ENCODE results near the gene EXOG. TPM values are rescaled to one million over a fixed set of nuclear protein-coding genes. Genes with fewer than 3 reads are reported as not detected.

The EXOG gene
- total RNA-seq, 6 experiments from 2014 or later = 13.9 to 18.8 (median 15.4) TPM

DNA sequence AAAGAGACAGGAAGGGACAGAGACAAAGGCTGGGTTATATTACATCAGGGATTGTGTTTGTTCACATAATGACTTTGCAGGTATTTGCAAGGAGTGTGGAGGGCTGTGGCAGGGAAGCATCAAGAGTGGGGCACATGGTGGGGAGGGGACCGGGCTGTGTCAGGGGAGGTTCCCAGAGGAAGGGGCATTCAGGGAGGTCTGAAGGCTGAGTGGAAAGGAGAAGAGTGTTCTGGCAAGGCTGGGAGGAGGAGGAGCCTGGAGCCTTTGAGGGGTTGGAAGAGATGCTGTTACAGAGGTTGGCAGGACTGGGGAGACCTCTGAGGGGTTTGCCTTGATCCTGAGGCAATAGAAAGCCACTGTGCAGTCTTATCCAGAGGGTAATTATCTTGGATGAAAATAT lies 49.4 kb downstream of the EXOG start:
- Mint-ChIP-seq H3K4me3 (no peak overlapping the region), H3K9me3 (no peaks in the 10 kb centered on the region), H3K36me3 (ENCODE audit: low read depth) (no peaks in the 10 kb centered on the region), H3K27ac (no peak overlapping the region), H3K4me1 (ENCODE audit: low read depth) (peaks cover 10% of the 10 kb centered on the region), H3K27me3 (ENCODE audit: insufficient read depth) (peaks cover 26% of the 10 kb centered on the region)
- no peak for TF ChIP-seq CTCF (IDR thresholded peaks at IDR 0.05)
- DNase-seq = no peak

- TF ChIP-seq CTCF (IDR thresholded peaks at IDR 0.05) = no peak
- peaks cover 30% of the 10 kb centered on the region for H3K27me3 Mint-ChIP-seq (ENCODE audit: insufficient read depth)
- H3K4me1 Mint-ChIP-seq (ENCODE audit: low read depth) = peaks cover 10% of the 10 kb centered on the region
- H3K9me3 Mint-ChIP-seq = no peaks in the 10 kb centered on the region
- no peak overlapping the region for H3K27ac Mint-ChIP-seq
- no peak for DNase-seq
- no peak overlapping the region for H3K4me3 Mint-ChIP-seq
- no peaks in the 10 kb centered on the region; the same call in 1 of the 2 replicates for H3K36me3 Mint-ChIP-seq (ENCODE audit: low read depth)
Measured at GRCh38 chr3:38545983-38546382, 49.8 kb downstream of the EXOG start.

DNA sequence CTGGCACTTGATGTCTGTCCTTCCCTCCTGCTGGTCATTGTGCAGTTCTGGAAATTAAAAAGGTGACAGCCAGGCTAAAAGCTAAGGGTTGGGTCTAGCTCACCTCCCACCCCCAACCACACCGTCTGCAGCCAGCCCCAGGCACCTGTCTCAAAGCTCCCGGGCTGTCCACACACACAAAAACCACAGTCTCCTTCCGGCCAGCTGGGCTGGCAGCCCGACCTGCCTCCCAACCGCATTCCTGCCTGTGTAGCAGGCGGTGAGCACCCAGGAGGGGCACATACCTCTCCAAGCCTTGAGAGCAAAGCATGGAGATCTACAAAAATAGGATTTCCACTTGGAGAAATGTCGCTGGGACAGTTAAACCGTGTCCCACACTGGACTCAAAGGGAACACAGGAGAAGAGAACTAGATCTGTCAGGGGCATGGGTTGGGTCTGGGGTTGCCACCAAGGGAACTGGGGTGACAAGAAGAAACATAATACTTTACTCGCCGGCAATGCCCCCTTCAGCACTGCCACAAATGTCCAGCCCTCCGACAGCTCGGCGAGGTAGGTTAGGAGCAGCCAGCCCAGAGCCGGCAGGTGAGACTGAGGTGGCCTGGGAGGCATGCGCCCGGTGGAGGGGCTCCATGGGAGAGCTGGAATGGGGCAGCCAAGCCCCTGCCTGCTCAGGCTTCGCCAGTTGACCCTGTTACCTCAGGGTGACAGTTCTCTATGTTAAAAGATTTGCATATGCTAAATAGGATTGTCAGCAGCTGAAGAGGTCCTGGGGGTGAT lies 52.2 kb downstream of the EXOG start:
- Mint-ChIP-seq H3K36me3 (ENCODE audit: low read depth) (no peaks in the 10 kb centered on the region; the same call in 1 of the 2 replicates), H3K4me3 (no peak overlapping the region), H3K27ac (no peak overlapping the region), H3K4me1 (ENCODE audit: low read depth) (no peaks in the 10 kb centered on the region), H3K9me3 (no peaks in the 10 kb centered on the region), H3K27me3 (ENCODE audit: insufficient read depth) (peaks cover 33% of the 10 kb centered on the region)
- TF ChIP-seq CTCF (IDR thresholded peaks at IDR 0.05) = no peak
- no peak for DNase-seq

- TF ChIP-seq CTCF (IDR thresholded peaks at IDR 0.05) = no peak
- no peaks in the 10 kb centered on the region for H3K9me3 Mint-ChIP-seq
Measured at GRCh38 chr3:38549082-38549481, 52.9 kb downstream of the EXOG start.

DNA sequence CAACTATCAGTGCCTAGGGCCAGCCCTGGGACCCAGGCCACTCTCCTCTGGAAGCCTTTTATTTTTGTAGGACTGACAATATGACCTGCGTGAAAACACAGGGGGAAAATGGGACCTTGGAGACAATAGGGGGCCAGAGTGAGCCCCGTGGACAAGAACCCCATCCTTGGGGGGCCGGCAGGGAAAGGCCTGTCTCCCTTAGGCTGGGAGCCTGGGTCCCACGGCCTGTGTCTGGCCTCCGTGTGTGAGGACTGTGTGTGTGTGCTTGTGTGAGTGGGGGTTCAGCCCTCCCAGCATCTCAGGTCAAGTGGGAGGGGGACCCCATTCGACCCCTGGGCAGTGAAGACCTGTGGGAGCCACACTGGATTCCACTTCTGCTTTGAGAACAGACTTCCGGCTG lies 53.3 kb downstream of the EXOG start:
- H3K27ac Mint-ChIP-seq = no peak overlapping the region
- no peak for TF ChIP-seq CTCF (IDR thresholded peaks at IDR 0.05)
- H3K9me3 Mint-ChIP-seq = no peaks in the 10 kb centered on the region
- no peak for DNase-seq
- H3K36me3 Mint-ChIP-seq (ENCODE audit: low read depth) = no peaks in the 10 kb centered on the region; the same call in 1 of the 2 replicates
- no peaks in the 10 kb centered on the region for H3K4me1 Mint-ChIP-seq (ENCODE audit: low read depth)
- H3K27me3 Mint-ChIP-seq (ENCODE audit: insufficient read depth) = peaks cover 36% of the 10 kb centered on the region
- no peak overlapping the region for H3K4me3 Mint-ChIP-seq

More at GRCh38 chr3:38549082-38549481, 52.9 kb downstream of the EXOG start:
- H3K27ac Mint-ChIP-seq = no peak overlapping the region
- DNase-seq = no peak
- H3K36me3 Mint-ChIP-seq (ENCODE audit: low read depth) = no peaks in the 10 kb centered on the region; the same call in 1 of the 2 replicates
- peaks cover 34% of the 10 kb centered on the region for H3K27me3 Mint-ChIP-seq (ENCODE audit: insufficient read depth)
- no peaks in the 10 kb centered on the region for H3K4me1 Mint-ChIP-seq (ENCODE audit: low read depth)
- H3K4me3 Mint-ChIP-seq = no peak overlapping the region
